Tibial nerve (tissue), 4 donors: ENCODE results near the gene METTL15. TPM values are rescaled to one million over a fixed set of nuclear protein-coding genes. Genes with fewer than 3 reads are reported as not detected.
"Not testable (repeated sequence)": the region's sequence is repeated elsewhere in the genome, so short reads cannot be mapped to it uniquely, and the experiment has no call there.

Experiments
- DNase-seq, 2 donors: peaks; one replicate each; pipeline ENCODE4 v3.0.0-alpha.2; 2019; ENCODE audit warnings: low spot score in 2 of 2
- H3K27ac ChIP-seq, 4 donors: fragments of 200-600 bp; sonication (generic) in 3 of 4; one replicate each; pipeline ENCODE4 v1.5.1; 2017 to 2019; ENCODE audit warnings: mild to moderate bottlenecking in 1 of 4
- H3K27me3 ChIP-seq, 2 donors: fragments of 200-600 bp; sonication (generic) in 1 of 2; one replicate each; pipeline versions ENCODE4 v1.5.1 to v1.6.0; 2017 to 2019
- H3K36me3 ChIP-seq, 3 donors: fragments of 200-600 bp; sonication (generic); one replicate each; pipeline ENCODE4 v1.5.1; 2018 to 2019
- H3K4me1 ChIP-seq, 4 donors: fragments of 200-600 bp; sonication (generic) in 3 of 4; one replicate each; pipeline ENCODE4 v1.5.1; 2017 to 2019
- H3K4me3 ChIP-seq, 4 donors: fragments of 200-600 bp; sonication (generic) in 3 of 4; one replicate each; pipeline ENCODE4 v1.5.1; 2017 to 2019; ENCODE audit warnings: mild to moderate bottlenecking in 1 of 4, moderate library complexity in 1 of 4
- H3K9me3 ChIP-seq, 4 donors: fragments of 200-600 bp; sonication (generic) in 3 of 4; one replicate each; pipeline ENCODE4 v1.5.1; 2017 to 2019
- CTCF ChIP-seq, 5 experiments: fragments of 200-600 bp in 3 of 5; fragments of 450-650 bp in 2 of 5; sonication (generic) in 3 of 5; IDR thresholded peaks; one replicate each; pipeline ENCODE4 v1.5.1; 2016 to 2019; ENCODE audit warnings: antibody characterized with exemption in 5 of 5, mild to moderate bottlenecking in 3 of 5, moderate library complexity in 2 of 5
- EP300 ChIP-seq, 2 donors: sonication (generic); formaldehyde crosslinking; IDR thresholded peaks; one replicate each; pipeline ENCODE4 v1.6.1; 2017; ENCODE audit warnings: antibody characterized with exemption in 2 of 2, mild to moderate bottlenecking in 1 of 2
- POLR2A ChIP-seq, 2 donors: fragments of 450-650 bp; IDR thresholded peaks; one replicate each; pipeline ENCODE4 v1.6.1; 2017; ENCODE audit warnings: antibody characterized with exemption in 2 of 2, mild to moderate bottlenecking in 2 of 2, moderate library complexity in 2 of 2
- WGBS, 2 donors: methylation state at CpG; one replicate each; pipeline ENCODE4 v1.1.5; 2018; 5-methylcytosine and 5-hydroxymethylcytosine counted together
- small RNA-seq: library from RNA; depleted of rRNA; stranded (forward); fragments of <200 nt; gene quantifications from one replicate; pipeline ENCODE3, GENCODE V24; 2016
- total RNA-seq, 4 donors: library from RNA; depleted of rRNA; stranded (reverse); fragments of >200 nt; gene quantifications; one replicate each; pipeline ENCODE4 v1.1.0, GENCODE V29; 2016

Gene METTL15
- total RNA-seq, 4 donors from 2014 or later: 8.7 to 14.4 (median 11.7) TPM

GRCh38 chr11:28347371-28347770, 239.2 kb downstream of the METTL15 start:
- H3K9me3 ChIP-seq: no peaks in the 10 kb centered on the region
- H3K4me1 ChIP-seq: no peaks in the 10 kb centered on the region

GRCh38 chr11:28350216-28350615, 242.0 kb downstream of the METTL15 start:
- no peak for TF ChIP-seq POLR2A (IDR thresholded peaks at IDR 0.05)
- no peak for TF ChIP-seq CTCF (IDR thresholded peaks at IDR 0.05)
- TF ChIP-seq EP300 (IDR thresholded peaks at IDR 0.05): no peak
- Histone ChIP-seq H3K27ac (no peak overlapping the region), H3K4me3 (no peak overlapping the region), H3K9me3 (no peaks in the 10 kb centered on the region), H3K36me3 (no peaks in the 10 kb centered on the region), H3K4me1 (no peaks in the 10 kb centered on the region), H3K27me3 (no peaks in the 10 kb centered on the region)
- no peak for DNase-seq

More at GRCh38 chr11:28347371-28347770, 239.2 kb downstream of the METTL15 start:
- TF ChIP-seq POLR2A (IDR thresholded peaks at IDR 0.05) (no peak), CTCF (IDR thresholded peaks at IDR 0.05) (no peak), EP300 (IDR thresholded peaks at IDR 0.05) (no peak)
- Histone ChIP-seq H3K4me3 (no peak overlapping the region), H3K27me3 (no peaks in the 10 kb centered on the region), H3K27ac (no peak overlapping the region), H3K36me3 (no peaks in the 10 kb centered on the region)
- no peak for DNase-seq
- 82 to 86% methylated on average over 5 of the region's 5 CpGs for WGBS, 2 donors

GRCh38 chr11:28353991-28354390, 245.8 kb downstream of the METTL15 start:
- Histone ChIP-seq H3K4me1 (no peaks in the 10 kb centered on the region), H3K27ac (no peak overlapping the region), H3K27me3 (no peaks in the 10 kb centered on the region), H3K36me3 (no peaks in the 10 kb centered on the region), H3K4me3 (no peak overlapping the region), H3K9me3 (no peaks in the 10 kb centered on the region)
- no peak for TF ChIP-seq CTCF (IDR thresholded peaks at IDR 0.05)
- no peak for TF ChIP-seq POLR2A (IDR thresholded peaks at IDR 0.05)
- TF ChIP-seq EP300 (IDR thresholded peaks at IDR 0.05): no peak
- WGBS, 2 donors: 90 to 92% methylated on average over 2 of the region's 2 CpGs
- DNase-seq: no peak

GRCh38 chr11:28366549-28367346, 258.6 kb downstream of the METTL15 start:
- 80 to 86% methylated on average over 2 of the region's 2 CpGs for WGBS, 2 donors
- H3K4me1 ChIP-seq: no peaks in the 10 kb centered on the region
- no peak for DNase-seq
- H3K27ac ChIP-seq: no peak overlapping the region
- H3K9me3 ChIP-seq: peaks cover 0 to 67% (median 15%) of the 10 kb centered on the region in 4 donors
- no peak overlapping the region for H3K4me3 ChIP-seq
- H3K36me3 ChIP-seq: peaks cover 0 to 22% (median 0%) of the 10 kb centered on the region in 3 donors
- TF ChIP-seq CTCF (IDR thresholded peaks at IDR 0.05) (no peak), EP300 (IDR thresholded peaks at IDR 0.05) (no peak), POLR2A (IDR thresholded peaks at IDR 0.05) (no peak)
- H3K27me3 ChIP-seq: no peaks in the 10 kb centered on the region

- WGBS, 2 donors: 73 to 81% methylated on average over 14 of the region's 14 CpGs
- H3K4me3 ChIP-seq, H3K4me1 ChIP-seq, H3K27ac ChIP-seq, DNase-seq, H3K36me3 ChIP-seq, H3K27me3 ChIP-seq: not testable (repeated sequence)
- H3K9me3 ChIP-seq: peaks cover 0 to 29% (median 4%) of the 10 kb centered on the region in 4 donors
Observed at GRCh38 chr11:28378095-28378494, 269.9 kb downstream of the METTL15 start.

Small RNA genes lying within 50 kb of the gene (small RNA-seq; reads per million reads assigned to genes)
- gene AC023206.1: not detected

Other genes starting within 250 kb of the METTL15 start
- under 1 TPM in 3 of 4 donors, not detected in 1; 0.22 to 0.63 (median 0.60) TPM for gene KIF18A, start 232 bp upstream of the METTL15 start, total RNA-seq